CD4-positive, alpha-beta T cell treated with Interleukin-15 for 4 hours (primary cell): Measurements from ENCODE around the gene SRRT.
"Not testable (repeated sequence)": the region's sequence is repeated elsewhere in the genome, so short reads cannot be mapped to it uniquely, and the experiment has no call there.

Experiments
- DNase-seq: peaks from one replicate; pipeline ENCODE4 v3.0.0-alpha.2; 2020; ENCODE audit warnings: low spot score

The SRRT gene

GRCh38 chr7:100854146-100854895 is 20.6 kb upstream of the SRRT start:
- DNase-seq, result no peak

- DNase-seq, result not testable (repeated sequence)
These were observed 20.0 kb upstream of the SRRT start for GRCh38 chr7:100854899-100855298.

GRCh38 chr7:100855515-100855914 is 19.4 kb upstream of the SRRT start:
- DNase-seq, result no peak

- DNase-seq, result no peak
These were observed 18.0 kb upstream of the SRRT start for GRCh38 chr7:100856871-100857282.

GRCh38 chr7:100859856-100860255 is 15.0 kb upstream of the SRRT start:
- DNase-seq, result no peak

- no peak for DNase-seq
These were observed 13.9 kb upstream of the SRRT start for GRCh38 chr7:100860702-100861615.

- no peak for DNase-seq
These were observed 13.3 kb upstream of the SRRT start for GRCh38 chr7:100861616-100861985.

- no peak for DNase-seq
These were observed 11.4 kb upstream of the SRRT start for GRCh38 chr7:100863406-100863950.

GRCh38 chr7:100864263-100864845 is 10.5 kb upstream of the SRRT start:
- DNase-seq, result no peak

- DNase-seq, result no peak
These were observed 9.5 kb upstream of the SRRT start for GRCh38 chr7:100865372-100865911.

- DNase-seq, result no peak
These were observed 8.8 kb upstream of the SRRT start for GRCh38 chr7:100865938-100866728.

GRCh38 chr7:100866729-100867039 is 8.2 kb upstream of the SRRT start:
- no peak for DNase-seq

- DNase-seq, result peak; percentile 38
These were observed 7.7 kb upstream of the SRRT start, which contains the start of gene TRIP6 for GRCh38 chr7:100867040-100867775. TRIP6 (plus strand) TSS chr7:100867387; CDS start chr7:100867498, 111 bp downstream.

- DNase-seq, result no peak
These were observed 7.0 kb upstream of the SRRT start for GRCh38 chr7:100867776-100868485.

GRCh38 chr7:100873599-100874299 is 1.2 kb upstream of the SRRT start:
- DNase-seq, result no peak

- no peak for DNase-seq
These were observed 665 bp upstream of the SRRT start for GRCh38 chr7:100874300-100874576.

GRCh38 chr7:100875356-100875751 is 451 bp downstream of the SRRT start:
- DNase-seq, result no peak

- DNase-seq, result no peak
These were observed 3.1 kb downstream of the SRRT start for GRCh38 chr7:100878013-100878412.

GRCh38 chr7:100878685-100879084 is 3.8 kb downstream of the SRRT start:
- no peak for DNase-seq
